PC-9 (cell line): ENCODE data around the gene NTNG1. TPM values are rescaled to one million over a fixed set of nuclear protein-coding genes. Genes with fewer than 3 reads are reported as not detected.

Experiments used
- BruUV-seq: library from RNA; stranded (reverse); fragments of 400-500 nt; replicated peaks from 2 replicates; lab custom pipeline; 2021; lab: Mats Ljungman, UMichigan
- CTCF ChIA-PET: fragments of 300-600 bp; sonication (Branson Sonifier 250); formaldehyde crosslinking; loops from one replicate; lab custom pipeline; 2022; ENCODE audit warnings: antibody characterized with exemption; lab: Charles Lee
- POLR2A ChIA-PET: fragments of 300-600 bp; sonication (Branson Sonifier 250); formaldehyde crosslinking; loops from one replicate; lab custom pipeline; 2022; ENCODE audit warnings: antibody characterized with exemption; ENCODE audit not compliant: unreplicated experiment; lab: Charles Lee
- DNase-seq, 2 experiments: peaks; one replicate each; pipeline versions ENCODE4 v3.0.0 to v3.0.0-alpha.2; 2015 to 2022; ENCODE audit warnings: mixed read lengths in 1 of 2
- H2AFZ ChIP-seq: fragments of 200-600 bp; sonication (generic); 2 replicates; pipeline ENCODE4 v1.8.1; 2017; ENCODE audit warnings: antibody characterized with exemption
- H3F3A ChIP-seq: fragments of 200-600 bp; sonication (generic); 2 replicates; pipeline ENCODE4 v1.8.1; 2017; ENCODE audit warnings: antibody characterized with exemption, mild to moderate bottlenecking, low read depth; ENCODE audit not compliant: insufficient read depth
- H3K27ac ChIP-seq: fragments of 200-600 bp; sonication (generic); 2 replicates; pipeline ENCODE4 v1.6.1; 2016; ENCODE audit warnings: mixed run types
- H3K27me3 ChIP-seq: fragments of 200-600 bp; sonication (generic); 2 replicates; pipeline ENCODE4 v1.6.1; 2016; ENCODE audit warnings: low read depth, mixed run types; ENCODE audit not compliant: insufficient read depth
- H3K36me3 ChIP-seq: fragments of 200-600 bp; sonication (generic); 2 replicates; pipeline ENCODE4 v1.6.1; 2016; ENCODE audit warnings: low read depth, mixed run types
- H3K4me1 ChIP-seq: fragments of 200-600 bp; sonication (generic); replicated peaks from 2 replicates; pipeline ENCODE4 v1.6.1; 2016; ENCODE audit warnings: mixed run types; ENCODE audit not compliant: insufficient read depth
- H3K4me2 ChIP-seq: fragments of 200-600 bp; sonication (generic); 2 replicates; pipeline ENCODE4 v1.6.1; 2017; ENCODE audit warnings: mixed run types
- H3K4me3 ChIP-seq: fragments of 200-600 bp; sonication (generic); 2 replicates; pipeline ENCODE4 v1.6.1; 2016; ENCODE audit warnings: mixed run types
- H3K79me2 ChIP-seq: fragments of 200-600 bp; sonication (generic); 2 replicates; pipeline ENCODE4 v1.6.1; 2017; ENCODE audit warnings: low read depth, mixed run types
- H3K9me2 ChIP-seq: fragments of 200-600 bp; sonication (generic); 2 replicates; pipeline ENCODE4 v1.8.1; 2017; ENCODE audit warnings: mild to moderate bottlenecking; ENCODE audit not compliant: insufficient read depth
- H3K9me3 ChIP-seq: fragments of 200-600 bp; sonication (generic); 2 replicates; pipeline ENCODE4 v1.8.1; 2016; ENCODE audit warnings: low read depth; ENCODE audit not compliant: insufficient read depth
- H4K20me1 ChIP-seq: fragments of 200-600 bp; sonication (generic); 2 replicates; pipeline ENCODE4 v1.8.1; 2017; ENCODE audit not compliant: insufficient read depth
- EZH2 ChIP-seq: fragments of 200-600 bp; sonication (generic); IDR thresholded peaks from 2 replicates; pipeline ENCODE4 v1.8.0; 2017; ENCODE audit warnings: antibody characterized with exemption, low read depth
- intact Hi-C: fragments of 100-400 bp; cut with micrococcal nuclease; formaldehyde crosslinking; loops from one replicate; pipeline ENCODE4 v1.10.0; 2022; ENCODE audit not compliant: unreplicated experiment
- total RNA-seq: library from RNA; stranded (reverse); gene quantifications from 2 replicates; pipeline ENCODE4 v1.2.3, GENCODE V29; 2021
- TF ChIP-seq, protein P1 (sequence below): fragments of 200-600 bp; sonication (generic); conservative IDR thresholded peaks from 2 replicates; pipeline ENCODE4 v1.6.1; 2017; ENCODE audit warnings: mixed run types, antibody characterized with exemption, mild to moderate bottlenecking, moderate library complexity

The NTNG1 gene
- total RNA-seq, 1 experiment from 2014 or later: not detected

DNA sequence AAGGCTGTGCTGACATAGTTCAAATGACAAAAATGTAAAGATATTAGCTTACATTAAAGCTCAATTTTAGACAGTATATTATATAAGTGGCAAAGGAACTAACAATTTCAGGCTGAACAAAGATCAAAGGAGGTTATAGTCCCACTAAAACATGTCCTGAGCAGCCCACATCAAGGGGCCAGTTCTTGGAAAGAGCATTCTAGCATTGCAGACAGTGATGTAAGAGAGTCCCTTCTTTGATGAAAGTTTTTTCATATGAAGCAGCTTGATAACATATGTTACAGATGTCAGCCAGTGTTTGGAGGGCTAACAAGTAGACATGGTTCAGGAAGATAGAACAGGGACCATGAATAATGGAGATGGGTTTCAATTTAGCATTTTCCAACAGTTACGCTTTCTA, 301.7 kb downstream of the NTNG1 start:
- Histone ChIP-seq H3K4me3 (no peak overlapping the region), H4K20me1 (no peaks in the 10 kb centered on the region), H3K27ac (no peak overlapping the region), H3K4me1 (no peaks in the 10 kb centered on the region), H3K27me3 (no peaks in the 10 kb centered on the region), H2AFZ (no peak overlapping the region), H3K9me2 (no peaks in the 10 kb centered on the region), H3K79me2 (no peaks in the 10 kb centered on the region), H3K9me3 (no peaks in the 10 kb centered on the region), H3K4me2 (no peak overlapping the region), H3K36me3 (no peaks in the 10 kb centered on the region), H3F3A (no peaks in the 10 kb centered on the region)
- ChIA-PET POLR2A (no interaction called here), CTCF (no interaction called here)
- DNase-seq: no peak
- no peak for TF ChIP-seq EZH2
- TF ChIP-seq, protein P1, sequence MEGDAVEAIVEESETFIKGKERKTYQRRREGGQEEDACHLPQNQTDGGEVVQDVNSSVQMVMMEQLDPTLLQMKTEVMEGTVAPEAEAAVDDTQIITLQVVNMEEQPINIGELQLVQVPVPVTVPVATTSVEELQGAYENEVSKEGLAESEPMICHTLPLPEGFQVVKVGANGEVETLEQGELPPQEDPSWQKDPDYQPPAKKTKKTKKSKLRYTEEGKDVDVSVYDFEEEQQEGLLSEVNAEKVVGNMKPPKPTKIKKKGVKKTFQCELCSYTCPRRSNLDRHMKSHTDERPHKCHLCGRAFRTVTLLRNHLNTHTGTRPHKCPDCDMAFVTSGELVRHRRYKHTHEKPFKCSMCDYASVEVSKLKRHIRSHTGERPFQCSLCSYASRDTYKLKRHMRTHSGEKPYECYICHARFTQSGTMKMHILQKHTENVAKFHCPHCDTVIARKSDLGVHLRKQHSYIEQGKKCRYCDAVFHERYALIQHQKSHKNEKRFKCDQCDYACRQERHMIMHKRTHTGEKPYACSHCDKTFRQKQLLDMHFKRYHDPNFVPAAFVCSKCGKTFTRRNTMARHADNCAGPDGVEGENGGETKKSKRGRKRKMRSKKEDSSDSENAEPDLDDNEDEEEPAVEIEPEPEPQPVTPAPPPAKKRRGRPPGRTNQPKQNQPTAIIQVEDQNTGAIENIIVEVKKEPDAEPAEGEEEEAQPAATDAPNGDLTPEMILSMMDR: no peak
- intact Hi-C loops: no loop called here
- no TSS peak for BruUV-seq

- H4K20me1 ChIP-seq: no peaks in the 10 kb centered on the region
- ChIA-PET CTCF (no interaction called here), POLR2A (no interaction called here)
- no peak overlapping the region for H3K27ac ChIP-seq
- no peak overlapping the region for H2AFZ ChIP-seq
- H3K79me2 ChIP-seq: no peaks in the 10 kb centered on the region
- H3K27me3 ChIP-seq: no peaks in the 10 kb centered on the region
- H3K36me3 ChIP-seq: no peaks in the 10 kb centered on the region
- no TSS peak for BruUV-seq
- no peaks in the 10 kb centered on the region for H3K4me1 ChIP-seq
- H3K9me3 ChIP-seq: no peaks in the 10 kb centered on the region
- no peak overlapping the region for H3K4me3 ChIP-seq
- H3K4me2 ChIP-seq: no peak overlapping the region
- DNase-seq: no peak
- no peaks in the 10 kb centered on the region for H3K9me2 ChIP-seq
- H3F3A ChIP-seq: no peaks in the 10 kb centered on the region
- TF ChIP-seq, protein P1: no peak
- no peak for TF ChIP-seq EZH2
- intact Hi-C loops: no loop called here
These were observed 302.2 kb downstream of the NTNG1 start for GRCh38 chr1:107443027-107443426.

GRCh38 chr1:107443860-107444259, 303.0 kb downstream of the NTNG1 start:
- intact Hi-C loops: no loop called here
- Histone ChIP-seq H4K20me1 (no peaks in the 10 kb centered on the region), H3K9me3 (no peaks in the 10 kb centered on the region), H3F3A (no peaks in the 10 kb centered on the region), H3K27me3 (no peaks in the 10 kb centered on the region), H3K4me3 (no peak overlapping the region), H3K36me3 (no peaks in the 10 kb centered on the region), H3K79me2 (no peaks in the 10 kb centered on the region), H2AFZ (no peak overlapping the region), H3K27ac (no peak overlapping the region), H3K4me1 (no peaks in the 10 kb centered on the region), H3K9me2 (no peaks in the 10 kb centered on the region), H3K4me2 (no peak overlapping the region)
- CTCF ChIA-PET: no interaction called here
- no TSS peak for BruUV-seq
- TF ChIP-seq, protein P1: no peak
- no peak for TF ChIP-seq EZH2
- DNase-seq: no peak
- POLR2A ChIA-PET: no interaction called here
